RWPE1 (cell line): ENCODE results near the gene MRPL44.

ENCODE experiments used
- CTCF ChIA-PET: fragments of 350-600 bp; sonication (Branson Sonifier 250); formaldehyde crosslinking; extraction: SDS; loops from one replicate; lab custom pipeline; 2021; lab: Yijun Ruan, JAX
- POLR2A ChIA-PET: fragments of 400-600 bp; formaldehyde crosslinking; extraction: SDS; loops from one replicate; lab custom pipeline; 2020; ENCODE audit warnings: antibody characterized with exemption; ENCODE audit not compliant: low non-redundant PET; lab: Yijun Ruan, JAX
- DNase-seq: peaks from one replicate; pipeline ENCODE4 v3.0.0; 2012; ENCODE audit warnings: low spot score
- H3K27ac ChIP-seq: fragments of 450-650 bp; 2 replicates; pipeline ENCODE4 v1.5.1; 2017
- CTCF ChIP-seq: fragments of 450-650 bp; conservative IDR thresholded peaks from 2 replicates; pipeline ENCODE4 v1.5.1; 2017; ENCODE audit warnings: low read depth, mild to moderate bottlenecking

MRPL44 gene

DNA sequence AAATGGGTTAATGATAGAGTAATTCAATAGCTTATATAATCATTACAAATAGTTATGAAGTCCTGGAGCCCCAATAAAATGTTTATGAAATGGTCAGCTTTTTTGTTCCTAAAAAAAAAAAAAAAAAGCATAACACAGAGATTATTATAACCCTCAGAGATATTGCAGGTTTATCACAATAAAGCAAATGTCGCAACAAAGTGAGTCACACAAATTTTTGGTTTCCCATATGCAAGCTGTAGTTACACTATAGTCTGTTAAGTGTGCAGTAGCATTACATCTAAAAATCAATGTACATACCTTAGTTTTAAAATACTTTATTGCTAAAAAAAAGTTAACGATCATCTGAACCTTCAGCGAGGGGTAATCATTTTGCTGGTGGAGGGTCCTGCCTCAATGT lies 32.2 kb upstream of the MRPL44 start:
- POLR2A ChIA-PET: no interaction called here
- DNase-seq: no peak
- no peak for TF ChIP-seq CTCF
- CTCF ChIA-PET: interaction anchor here (0.6 kb wide), 1 partner anchor 43 kb away, joined by 4 read pairs; no protein-coding TSS in a partner anchor
- no peak overlapping the region for H3K27ac ChIP-seq

GRCh38 chr2:223928113-223929006 lies 28.9 kb upstream of the MRPL44 start:
- ChIA-PET POLR2A (no interaction called here), CTCF (no interaction called here)
- no peak for TF ChIP-seq CTCF
- no peak for DNase-seq
- H3K27ac ChIP-seq: no peak overlapping the region

DNA sequence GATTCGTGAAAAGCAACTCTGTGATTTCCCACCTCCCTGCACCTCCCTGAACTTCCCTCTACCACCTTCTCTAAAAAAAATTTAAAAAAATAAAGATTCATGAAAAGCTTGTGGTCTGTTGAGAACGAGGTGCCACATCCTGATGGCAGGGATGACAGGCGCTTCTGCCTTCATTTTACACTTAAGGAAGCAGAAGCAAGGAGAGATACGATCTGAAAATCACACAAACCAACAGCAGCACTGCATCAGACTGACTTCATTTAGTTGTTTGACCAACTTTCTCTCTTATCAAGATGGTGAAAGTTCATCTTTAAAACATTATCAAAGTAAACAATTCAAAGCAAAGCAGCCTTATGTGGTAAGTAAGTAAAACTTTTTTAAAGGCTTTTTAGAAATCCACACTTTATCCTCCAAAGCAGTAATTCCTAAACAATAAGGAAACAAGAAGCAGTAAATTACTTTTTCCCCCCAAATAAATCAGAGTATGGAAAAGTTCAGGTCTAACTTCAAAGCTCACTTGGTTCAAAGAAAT lies 27.6 kb upstream of the MRPL44 start:
- no peak for DNase-seq
- H3K27ac ChIP-seq: no peak overlapping the region
- ChIA-PET CTCF (no interaction called here), POLR2A (no interaction called here)
- no peak for TF ChIP-seq CTCF

DNA sequence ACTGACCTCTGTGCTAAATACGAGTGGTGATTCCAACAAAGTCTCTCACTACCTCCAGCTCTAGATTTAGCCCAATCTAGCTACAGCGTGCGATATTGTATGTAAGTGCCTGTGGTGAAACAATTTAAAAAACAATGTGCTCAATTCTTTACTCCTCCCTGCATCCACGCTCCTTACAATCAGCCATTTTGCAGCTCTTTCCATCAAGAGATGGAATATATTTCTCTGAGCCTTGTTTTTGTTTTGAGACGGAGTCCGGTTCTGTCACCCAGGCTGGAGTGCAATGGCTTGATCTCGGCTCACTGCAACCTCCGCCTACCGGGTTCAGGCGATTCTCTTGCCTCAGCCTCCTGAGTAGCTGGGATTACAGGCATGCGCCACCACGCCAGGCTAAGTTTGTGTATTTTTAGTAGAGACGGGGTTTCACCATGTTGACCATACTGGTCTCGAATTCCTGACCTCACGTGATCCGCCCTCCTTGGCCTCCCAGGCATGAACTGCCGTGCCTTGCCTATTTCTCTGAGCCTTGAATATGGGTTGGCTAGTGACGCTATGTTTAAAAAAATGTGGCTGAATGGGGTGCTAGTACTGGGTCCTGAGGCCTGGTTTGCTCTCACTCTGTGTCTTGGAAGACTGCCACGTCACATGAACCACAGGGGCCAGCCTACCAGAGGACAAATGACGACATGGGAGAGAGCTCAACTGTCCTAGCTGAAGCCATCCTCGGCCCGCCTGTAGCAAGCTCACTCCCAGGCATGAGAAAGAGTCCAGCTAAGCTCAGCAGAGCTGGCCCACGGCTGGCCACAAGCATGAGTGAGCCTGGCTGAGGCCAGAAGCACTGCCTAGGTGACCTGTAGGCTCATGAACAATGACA lies 26.9 kb upstream of the MRPL44 start:
- H3K27ac ChIP-seq: peak overlapping the region; percentile 24; the same call in 1 of the 2 replicates
- no peak for DNase-seq
- no peak for TF ChIP-seq CTCF
- POLR2A ChIA-PET: no interaction called here
- CTCF ChIA-PET: no interaction called here

DNA sequence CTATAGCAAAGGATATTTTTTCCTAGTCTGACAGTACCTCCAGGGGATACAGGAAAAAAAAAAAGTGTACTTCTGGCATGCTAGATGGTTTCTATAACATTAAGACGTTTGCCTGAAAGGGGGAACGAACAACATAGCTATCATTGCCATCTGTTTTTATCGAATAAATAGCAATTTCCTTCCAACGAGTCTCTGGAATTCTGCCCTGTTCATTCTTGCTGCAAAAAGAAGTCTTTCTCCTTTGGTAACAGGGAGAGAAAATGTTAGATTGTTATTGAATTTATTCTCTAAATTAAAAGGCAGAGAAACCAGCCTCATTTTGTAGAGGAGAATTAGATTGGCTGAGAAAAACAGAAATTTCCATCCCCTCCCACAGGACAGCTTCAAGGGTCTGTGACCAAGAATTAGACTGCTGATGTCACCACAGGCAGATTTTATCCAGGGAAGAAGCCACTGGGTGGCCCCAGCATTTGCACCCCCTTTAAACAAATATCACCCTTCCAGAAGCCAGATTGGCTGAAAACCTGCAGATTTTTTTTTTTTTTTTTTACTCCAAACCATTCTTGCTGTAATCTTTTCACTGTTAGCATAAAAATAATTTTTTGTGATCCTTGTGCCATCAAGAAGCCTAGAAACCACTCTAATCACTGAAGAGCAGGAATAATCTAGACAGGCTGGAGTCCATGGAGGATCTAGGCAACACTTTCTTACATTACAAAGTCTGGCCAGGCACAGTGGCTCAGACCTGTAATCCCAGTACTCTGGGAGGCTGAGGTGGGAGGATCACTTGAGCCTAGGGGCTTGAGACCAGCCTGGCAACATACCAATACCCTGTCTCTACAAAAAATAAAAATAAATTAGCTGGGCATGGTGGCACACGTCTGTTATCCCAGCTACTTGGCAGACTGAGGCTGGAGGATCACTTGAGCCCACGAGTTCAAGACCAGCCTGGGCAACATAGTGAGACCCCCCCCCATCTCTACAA lies 24.2 kb upstream of the MRPL44 start:
- no peak overlapping the region for H3K27ac ChIP-seq
- no peak for DNase-seq
- no peak for TF ChIP-seq CTCF
- ChIA-PET CTCF (interaction anchor here (0.5 kb wide), 1 partner anchor 73 kb away, joined by 3 read pairs; no protein-coding TSS in a partner anchor), POLR2A (no interaction called here)
